SK-N-SH (cell line): ENCODE results near the gene NR1H2.

ENCODE experiments used
- MXI1 ChIP-seq: IDR thresholded peaks from 2 replicates; pipeline ENCODE4 v1.6.1; 2012; ENCODE audit warnings: mild to moderate bottlenecking, low read depth, low read length, improper control_type of control experiment
- SIN3A ChIP-seq: IDR thresholded peaks from 2 replicates; pipeline ENCODE4 v1.6.1; 2012; ENCODE audit warnings: low read depth, mild to moderate bottlenecking, low read length, moderate library complexity, borderline replicate concordance
- TF ChIP-seq, protein P1 (sequence below): fragments of 200-600 bp; sonication (generic); IDR thresholded peaks from 2 replicates; pipeline ENCODE4 v1.6.1; 2017; ENCODE audit warnings: antibody characterized with exemption, mild to moderate bottlenecking, moderate library complexity

DNA sequence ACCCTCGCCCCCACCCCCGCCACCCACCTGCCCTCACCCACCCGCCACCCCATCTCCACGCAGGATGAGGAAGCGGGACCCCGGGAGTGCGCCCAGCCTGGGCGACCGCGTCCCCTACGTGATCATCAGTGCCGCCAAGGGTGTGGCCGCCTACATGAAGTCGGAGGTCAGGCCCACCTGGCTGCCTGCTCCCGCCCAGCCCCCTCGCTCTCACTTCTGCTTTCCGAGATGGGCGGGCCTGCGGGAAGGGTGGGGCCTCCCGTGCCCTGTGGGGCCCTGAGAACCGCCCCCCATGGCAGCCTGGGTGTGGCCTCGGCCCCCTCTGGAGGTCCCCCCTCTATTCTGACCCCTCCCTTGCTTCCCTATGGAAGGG is 39.4 kb downstream of the NR1H2 start:
- TF ChIP-seq, protein P1, sequence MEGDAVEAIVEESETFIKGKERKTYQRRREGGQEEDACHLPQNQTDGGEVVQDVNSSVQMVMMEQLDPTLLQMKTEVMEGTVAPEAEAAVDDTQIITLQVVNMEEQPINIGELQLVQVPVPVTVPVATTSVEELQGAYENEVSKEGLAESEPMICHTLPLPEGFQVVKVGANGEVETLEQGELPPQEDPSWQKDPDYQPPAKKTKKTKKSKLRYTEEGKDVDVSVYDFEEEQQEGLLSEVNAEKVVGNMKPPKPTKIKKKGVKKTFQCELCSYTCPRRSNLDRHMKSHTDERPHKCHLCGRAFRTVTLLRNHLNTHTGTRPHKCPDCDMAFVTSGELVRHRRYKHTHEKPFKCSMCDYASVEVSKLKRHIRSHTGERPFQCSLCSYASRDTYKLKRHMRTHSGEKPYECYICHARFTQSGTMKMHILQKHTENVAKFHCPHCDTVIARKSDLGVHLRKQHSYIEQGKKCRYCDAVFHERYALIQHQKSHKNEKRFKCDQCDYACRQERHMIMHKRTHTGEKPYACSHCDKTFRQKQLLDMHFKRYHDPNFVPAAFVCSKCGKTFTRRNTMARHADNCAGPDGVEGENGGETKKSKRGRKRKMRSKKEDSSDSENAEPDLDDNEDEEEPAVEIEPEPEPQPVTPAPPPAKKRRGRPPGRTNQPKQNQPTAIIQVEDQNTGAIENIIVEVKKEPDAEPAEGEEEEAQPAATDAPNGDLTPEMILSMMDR: no peak
- TF ChIP-seq MXI1 (no peak), SIN3A (no peak)
